Measurements from ENCODE around the gene LRRC25.

The LRRC25 gene

DNA sequence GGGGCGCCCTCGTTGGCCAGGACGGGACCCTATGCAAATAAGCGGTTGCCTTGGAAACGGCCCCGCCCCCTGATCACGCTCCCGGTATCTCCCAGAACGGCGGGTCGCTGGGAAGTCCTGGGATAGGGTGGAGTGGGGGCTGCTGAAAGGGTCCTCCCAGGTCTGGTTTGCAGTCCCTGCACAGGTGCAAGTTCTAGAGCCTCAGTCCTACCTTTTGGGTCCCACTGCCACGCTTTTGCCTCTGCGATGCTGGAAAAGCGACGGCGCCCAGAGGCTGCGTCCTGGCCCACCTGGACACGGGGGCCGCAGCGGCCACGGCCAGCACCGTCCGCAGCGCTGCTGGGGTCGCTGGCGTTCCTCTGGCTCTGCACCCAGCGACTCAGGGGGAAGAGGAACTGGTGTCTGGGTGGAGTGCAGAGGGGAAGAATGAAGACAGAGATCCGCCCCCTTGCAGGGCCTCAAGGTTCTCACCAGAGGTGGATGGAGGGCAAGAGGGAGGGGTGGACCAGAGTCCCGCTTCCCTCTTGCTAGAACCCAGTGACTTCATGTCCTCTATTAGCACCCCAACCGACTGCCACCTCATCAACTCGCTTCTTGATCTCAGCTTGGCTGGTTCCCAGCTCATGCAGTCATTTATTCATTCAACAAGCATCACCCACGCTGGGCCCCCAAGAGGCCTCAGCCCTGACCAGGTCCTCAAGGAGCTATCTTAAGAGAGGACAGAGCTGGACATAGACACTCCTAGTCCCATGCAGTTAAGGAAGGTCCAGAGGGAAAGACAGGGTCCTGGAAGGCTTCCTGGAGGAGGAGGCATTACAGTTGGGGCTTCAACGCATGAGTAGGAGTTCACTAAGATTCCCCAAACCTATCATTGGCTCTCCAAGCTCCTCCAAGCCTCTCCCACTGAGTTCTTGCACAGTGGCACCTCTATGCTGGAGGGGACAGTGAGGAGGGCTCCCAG is at the start of gene LRRC25:
LRRC25 (minus strand) TSS at position 381 of the 961 bp plus-strand sequence. CDS start 659 bp downstream, outside the sequence.
- peak in 8 of 56 donors; percentile 9 to 40 (median 20) for DNase-seq

DNA sequence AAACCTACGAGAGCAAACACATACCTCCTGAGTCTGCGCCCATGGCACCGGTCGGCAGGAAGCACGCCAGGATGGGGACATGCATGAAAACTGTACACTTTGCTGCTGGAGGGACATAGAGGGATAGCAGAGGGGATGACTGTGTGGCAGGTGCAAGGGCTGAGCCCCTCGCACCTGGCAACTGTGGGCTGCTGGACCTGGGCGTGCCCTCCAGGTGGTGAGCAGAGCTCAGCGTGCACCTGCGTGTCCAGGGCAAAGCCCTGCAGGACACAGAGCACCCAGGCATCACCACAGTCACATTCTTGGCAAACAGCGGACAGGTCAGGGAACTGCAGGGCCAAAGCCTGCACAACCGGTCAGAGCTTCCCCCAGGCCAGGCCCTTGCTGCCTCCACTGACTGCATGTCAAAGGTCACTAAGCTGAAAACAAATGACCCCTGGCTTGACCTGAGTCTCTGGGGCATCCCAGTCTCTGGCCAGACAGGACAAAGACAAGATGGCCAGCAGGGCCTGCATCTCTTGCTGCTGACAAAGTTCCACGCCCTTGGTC is 49.5 kb upstream of the LRRC25 start:
- no peak for DNase-seq

DNA sequence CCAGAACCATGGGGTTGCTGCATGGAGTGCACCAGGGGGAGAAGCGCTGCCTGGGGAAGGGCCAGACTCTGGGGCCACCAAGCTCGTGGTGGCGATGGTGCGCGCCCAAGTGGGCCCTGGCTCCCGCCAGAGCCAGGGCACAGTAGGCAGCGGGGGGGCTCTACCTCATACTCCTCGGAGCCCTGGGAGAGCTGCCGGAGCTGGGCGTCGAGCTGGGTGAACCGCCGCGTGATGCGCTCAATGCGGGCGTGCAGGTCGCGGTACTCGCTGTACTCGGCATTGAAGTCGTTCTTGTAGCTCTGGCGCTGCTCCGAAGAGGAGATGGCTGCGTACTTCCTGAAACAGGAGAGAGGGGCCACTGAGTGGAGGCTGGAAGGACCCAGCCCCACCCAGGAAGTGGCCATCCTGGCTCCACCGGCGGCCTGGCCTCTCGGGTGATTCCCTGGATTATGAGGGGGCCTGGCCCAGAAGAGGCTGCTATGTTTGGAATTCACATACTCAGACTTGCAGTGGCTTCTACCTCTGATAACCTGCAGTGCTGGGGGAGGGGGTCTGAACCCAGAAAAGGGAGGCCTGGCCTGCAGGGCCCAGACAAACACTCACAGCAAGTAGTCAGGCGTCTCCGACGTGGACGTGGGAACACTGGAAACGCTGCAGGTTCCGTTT is 48.9 kb upstream of the LRRC25 start:
- no peak for DNase-seq

DNA sequence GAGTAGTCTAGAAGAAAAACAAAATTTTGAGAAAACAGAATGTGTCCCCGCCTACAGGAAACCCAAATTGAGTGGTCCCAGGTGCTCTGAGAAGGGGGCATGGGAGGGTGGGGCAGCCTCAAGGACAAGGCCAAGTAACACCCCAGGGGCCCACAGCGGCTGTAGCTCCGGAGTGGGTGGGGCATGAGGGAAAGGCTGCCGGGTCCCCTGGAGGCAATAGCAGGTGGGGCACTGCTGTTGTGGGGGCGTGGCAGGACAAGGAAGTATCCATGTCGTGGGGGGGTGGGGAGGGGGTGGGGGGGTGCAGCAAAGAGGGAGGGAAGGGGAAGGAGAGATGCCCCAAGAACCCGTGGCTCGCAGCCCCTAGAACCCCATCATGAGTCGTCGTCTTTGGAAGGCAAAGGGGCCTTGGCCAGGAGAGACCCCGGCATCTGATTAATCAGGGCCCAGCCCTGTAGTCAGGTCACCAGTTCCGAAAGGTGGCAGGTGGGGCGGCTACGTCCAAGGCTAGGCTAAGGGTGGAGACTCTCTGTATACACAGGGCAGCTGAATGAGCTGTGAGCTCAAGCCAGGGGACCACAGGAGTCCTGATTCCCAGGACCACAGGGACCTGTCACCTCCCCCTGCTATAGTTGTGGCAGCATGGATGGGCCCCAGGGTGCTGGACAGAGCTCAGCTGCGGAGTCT is 48.0 kb upstream of the LRRC25 start:
- no peak for DNase-seq

GRCh38 chr19:18444513-18444912 is 47.1 kb upstream of the LRRC25 start:
- DNase-seq = no peak

- no peak for DNase-seq
These were observed 46.4 kb upstream of the LRRC25 start for GRCh38 chr19:18443831-18444230.

- no peak for DNase-seq
These were observed 46.0 kb upstream of the LRRC25 start for GRCh38 chr19:18443406-18443805.

- DNase-seq = no peak
These were observed 45.5 kb upstream of the LRRC25 start for GRCh38 chr19:18442941-18443340.

DNA sequence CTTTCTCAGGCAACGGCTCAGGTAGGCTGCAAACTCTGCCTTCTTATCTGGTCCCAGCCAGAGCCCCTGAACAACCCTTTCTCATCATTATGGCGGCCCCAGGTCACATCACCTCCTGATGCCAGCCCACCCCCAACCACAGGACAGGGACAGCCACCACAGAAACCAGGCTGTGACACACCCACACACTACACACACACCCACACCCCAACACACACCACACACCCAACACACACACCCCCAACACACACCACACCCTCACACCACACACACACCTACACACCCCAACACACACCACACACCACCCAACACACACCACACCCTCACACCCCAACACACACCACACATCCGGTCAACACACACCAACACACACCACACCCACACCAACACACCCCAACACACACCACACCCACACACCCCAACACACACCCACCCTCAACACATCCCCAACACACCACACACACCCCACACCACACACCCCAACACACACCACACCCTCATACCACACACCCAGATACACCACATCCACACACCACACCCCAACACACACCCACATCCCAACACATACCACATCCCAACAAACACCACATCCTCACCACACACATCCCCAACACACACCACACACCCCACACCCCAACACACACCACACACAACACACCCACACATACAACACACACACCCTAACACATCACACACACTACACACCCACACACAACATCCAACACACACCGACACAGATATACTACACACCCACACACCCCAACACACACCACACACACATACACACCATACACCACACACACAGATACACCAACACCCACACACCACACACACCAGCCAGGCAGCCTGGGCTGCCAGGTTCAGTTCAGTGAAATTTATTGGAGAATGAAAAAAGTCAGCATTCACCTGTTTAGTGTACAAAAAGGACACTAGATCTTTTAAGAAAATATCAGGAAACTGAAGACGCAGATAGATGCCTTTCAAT is 44.7 kb upstream of the LRRC25 start:
- DNase-seq = no peak

- no peak for DNase-seq
These were observed 43.7 kb upstream of the LRRC25 start for GRCh38 chr19:18440936-18441803.

DNA sequence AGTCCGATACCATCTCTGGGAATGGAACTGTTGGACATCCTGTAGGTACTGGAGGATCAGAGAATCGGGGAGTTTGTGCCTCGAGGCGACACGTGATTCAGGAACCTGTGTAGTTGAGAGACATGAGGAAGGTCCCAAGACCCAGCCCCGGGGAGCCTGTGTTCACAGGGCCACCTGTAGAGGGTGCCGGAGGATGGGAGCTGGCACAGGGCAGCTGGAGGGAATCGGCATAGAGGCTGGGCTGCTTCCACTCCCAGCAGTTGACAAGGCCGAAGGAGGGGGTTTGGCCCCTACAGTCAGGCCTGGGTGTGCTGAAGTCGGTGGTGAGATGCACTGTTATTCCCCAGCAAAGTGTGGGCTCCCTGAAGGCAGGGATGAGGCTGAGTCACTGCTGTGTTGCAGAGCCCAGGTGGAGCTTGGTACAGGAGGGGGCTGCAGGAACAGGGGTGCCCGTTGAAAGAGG is 43.0 kb upstream of the LRRC25 start:
- no peak for DNase-seq

- DNase-seq = no peak
These were observed 42.5 kb upstream of the LRRC25 start for GRCh38 chr19:18439910-18440237.

DNA sequence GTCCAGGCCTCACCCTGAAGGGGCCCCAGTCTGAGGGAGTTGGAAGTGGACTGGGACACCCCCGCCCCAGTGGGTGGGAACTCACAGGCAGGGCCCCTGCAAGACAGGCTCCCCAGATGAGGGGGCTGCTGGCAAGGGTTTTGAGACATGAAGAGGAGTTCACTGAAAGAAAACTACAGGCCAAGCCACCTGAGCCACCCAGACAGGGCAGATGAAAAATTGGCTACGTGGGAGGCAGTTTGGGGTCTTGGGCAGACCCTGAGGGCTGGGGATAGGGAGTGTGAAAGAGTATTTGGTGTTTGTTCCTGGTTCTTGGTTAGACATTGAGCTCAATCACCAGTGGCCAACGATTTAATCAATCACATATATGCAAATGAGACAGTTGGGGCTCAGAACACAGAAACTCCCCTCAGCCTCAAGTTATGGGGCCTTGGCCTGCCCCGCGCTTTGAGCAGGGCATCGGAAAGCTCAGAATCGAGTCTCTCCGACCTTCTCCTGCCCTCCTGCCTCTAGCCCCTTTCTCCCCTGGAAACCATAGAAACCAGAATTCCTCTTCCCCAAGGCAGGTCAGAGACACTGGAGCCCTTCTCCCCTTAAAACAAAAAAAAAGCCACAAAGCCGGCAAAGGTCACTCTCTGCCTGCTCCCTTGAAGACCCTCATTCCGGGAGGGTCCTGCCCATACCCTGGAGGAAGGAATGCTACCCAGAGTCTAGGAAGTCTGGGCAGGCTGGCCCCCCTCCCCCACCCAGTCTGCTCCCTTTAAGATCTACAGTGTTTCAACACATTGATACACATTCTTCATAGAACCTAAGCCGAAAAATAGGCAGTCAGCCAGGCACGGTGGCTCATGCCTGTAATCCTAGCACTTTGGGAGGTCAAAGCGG is 41.8 kb upstream of the LRRC25 start:
- no peak for DNase-seq

DNA sequence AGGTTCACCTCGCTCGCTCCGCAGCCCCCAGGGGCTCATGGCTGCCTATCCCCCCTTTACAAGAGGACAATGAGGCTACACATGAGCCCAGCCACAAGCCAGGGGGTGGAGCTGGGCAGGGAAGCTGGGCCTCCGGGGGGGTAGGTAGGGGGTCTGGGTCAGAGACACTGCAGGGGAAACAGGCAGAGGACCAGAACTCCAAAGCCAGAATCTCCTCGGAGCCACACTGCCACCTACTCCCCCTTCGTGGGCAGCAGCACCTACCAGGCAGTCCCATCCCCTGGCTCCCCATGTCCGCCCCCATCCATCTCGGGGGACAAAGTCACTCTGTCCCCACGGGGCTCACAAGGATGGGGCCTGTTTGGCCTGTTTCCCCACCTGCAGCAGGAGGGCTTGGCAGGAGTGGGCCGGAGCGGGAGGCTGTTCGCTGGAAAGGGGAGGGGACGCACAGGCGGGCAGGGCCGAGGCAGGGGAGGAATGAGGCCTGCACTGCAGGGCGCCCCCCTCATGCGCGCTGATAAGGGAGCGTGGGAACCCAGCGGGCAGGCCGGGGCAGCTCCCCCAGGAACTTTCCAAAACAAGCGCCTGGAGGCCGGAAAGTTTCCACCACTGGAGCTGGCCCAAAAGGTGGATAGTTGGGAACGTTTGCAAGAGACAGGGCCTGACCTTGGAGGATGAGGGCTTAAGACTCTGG is 41.1 kb upstream of the LRRC25 start:
- DNase-seq = no peak

GRCh38 chr19:18437491-18438330 is 40.3 kb upstream of the LRRC25 start, which contains the start of gene ISYNA1:
ISYNA1 (minus strand) TSS chr19:18438133; CDS start chr19:18437979, 154 bp downstream.
- peak in 9 of 56 donors; percentile 17 to 78 (median 30) for DNase-seq
